Activated CD8-positive, alpha-beta memory T cell treated with anti-CD3 and anti-CD28 coated beads, Interleukin-2, amount 50 U/mL, for 1 hour (primary cell): ENCODE data around the gene VPS16.

ENCODE experiments used
- DNase-seq: peaks from one replicate; pipeline ENCODE4 v3.0.0-alpha.2; 2020; ENCODE audit errors: extremely low read depth

VPS16 gene

GRCh38 chr20:2840138-2840966 is at the start of gene VPS16, which contains the start of gene PCED1A:
Gene VPS16, plus strand, starts transcription at chr20:2840745. Its CDS starts 30 bp downstream, at chr20:2840775.
Gene PCED1A, minus strand, starts transcription at chr20:2840655. Its CDS starts 743 bp downstream, at chr20:2839912.
- DNase-seq = peak; percentile 59

- DNase-seq = no peak
Measured at GRCh38 chr20:2793471-2793870, 47.1 kb upstream of the VPS16 start.

GRCh38 chr20:2794202-2794748 is 46.3 kb upstream of the VPS16 start:
- DNase-seq = no peak

GRCh38 chr20:2794866-2795447 is 45.6 kb upstream of the VPS16 start:
- DNase-seq = no peak

GRCh38 chr20:2795451-2795850 is 45.1 kb upstream of the VPS16 start:
- no peak for DNase-seq

- no peak for DNase-seq
Measured at GRCh38 chr20:2796011-2796660, 44.4 kb upstream of the VPS16 start.

- no peak for DNase-seq
Measured at GRCh38 chr20:2797136-2797983, 43.2 kb upstream of the VPS16 start.

GRCh38 chr20:2798095-2798805 is 42.3 kb upstream of the VPS16 start:
- DNase-seq = no peak

- DNase-seq = no peak
Measured at GRCh38 chr20:2798814-2799213, 41.7 kb upstream of the VPS16 start.

GRCh38 chr20:2799271-2799670 is 41.3 kb upstream of the VPS16 start:
- no peak for DNase-seq

- no peak for DNase-seq
Measured at GRCh38 chr20:2799688-2800520, 40.6 kb upstream of the VPS16 start.

DNA sequence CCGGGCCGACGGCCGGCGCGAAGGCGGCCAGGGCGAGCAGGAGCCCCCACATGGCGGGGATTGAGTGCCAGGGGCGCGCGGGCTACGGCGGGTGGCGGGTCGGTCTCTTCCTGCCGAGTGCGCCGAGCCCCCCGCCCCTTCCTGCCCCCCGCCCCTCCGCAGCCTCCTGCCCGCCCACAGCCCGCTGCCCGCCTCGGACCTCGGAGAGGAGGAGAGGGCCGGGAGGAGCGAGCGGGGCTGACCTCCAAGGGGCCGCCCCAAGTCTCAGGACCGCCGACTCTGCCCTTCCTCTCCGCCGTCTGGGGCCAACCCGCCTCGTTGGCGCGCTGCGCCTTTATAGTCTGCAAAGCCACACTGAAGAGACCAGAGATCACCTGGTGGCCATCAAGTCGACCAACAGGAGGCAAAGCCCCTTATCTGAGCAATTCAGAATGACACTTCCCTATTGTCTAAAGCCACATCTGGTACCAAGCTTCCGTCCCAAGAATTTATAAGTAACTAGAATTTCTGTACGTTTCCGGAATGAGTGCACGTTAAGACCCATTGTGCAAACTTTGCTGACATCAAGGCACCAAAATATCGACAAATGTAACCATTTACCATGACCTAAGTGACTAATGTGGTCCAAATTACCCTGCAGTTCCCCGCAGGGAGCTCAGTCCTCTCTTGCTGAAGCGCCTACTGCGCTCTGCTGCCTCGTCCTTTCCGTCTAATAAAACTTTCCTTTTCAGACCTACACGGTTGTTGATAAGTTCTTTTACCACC is 39.8 kb upstream of the VPS16 start, which contains the start of gene CPXM1:
Gene CPXM1 (minus strand): TSS at position 107 of the 765 bp plus-strand sequence. CDS start 55 bp downstream, at position 52.
- no peak for DNase-seq

DNA sequence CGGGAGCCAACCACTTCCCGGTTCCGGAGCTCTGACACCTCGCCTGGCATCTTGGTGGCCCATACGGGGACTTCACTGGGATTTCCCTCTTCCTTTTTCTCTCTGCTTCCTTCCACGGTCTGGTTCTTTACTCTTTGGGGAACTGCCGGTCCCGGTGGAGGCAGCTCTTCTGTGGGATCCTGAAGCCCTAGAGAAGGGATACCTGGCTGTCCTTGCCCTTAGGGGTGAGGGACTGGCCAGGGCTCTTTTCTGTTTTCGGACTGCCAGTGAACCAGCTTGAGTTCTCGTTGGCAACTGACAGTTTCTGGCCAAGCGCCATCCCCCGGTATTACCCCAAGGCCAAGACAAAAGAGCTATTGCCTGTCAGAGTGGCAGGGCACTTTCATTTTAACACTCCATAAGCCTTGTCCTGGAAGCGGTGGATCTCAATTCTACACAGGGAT is 39.2 kb upstream of the VPS16 start:
- no peak for DNase-seq

GRCh38 chr20:2804041-2804828 is 36.3 kb upstream of the VPS16 start:
- DNase-seq = no peak

DNA sequence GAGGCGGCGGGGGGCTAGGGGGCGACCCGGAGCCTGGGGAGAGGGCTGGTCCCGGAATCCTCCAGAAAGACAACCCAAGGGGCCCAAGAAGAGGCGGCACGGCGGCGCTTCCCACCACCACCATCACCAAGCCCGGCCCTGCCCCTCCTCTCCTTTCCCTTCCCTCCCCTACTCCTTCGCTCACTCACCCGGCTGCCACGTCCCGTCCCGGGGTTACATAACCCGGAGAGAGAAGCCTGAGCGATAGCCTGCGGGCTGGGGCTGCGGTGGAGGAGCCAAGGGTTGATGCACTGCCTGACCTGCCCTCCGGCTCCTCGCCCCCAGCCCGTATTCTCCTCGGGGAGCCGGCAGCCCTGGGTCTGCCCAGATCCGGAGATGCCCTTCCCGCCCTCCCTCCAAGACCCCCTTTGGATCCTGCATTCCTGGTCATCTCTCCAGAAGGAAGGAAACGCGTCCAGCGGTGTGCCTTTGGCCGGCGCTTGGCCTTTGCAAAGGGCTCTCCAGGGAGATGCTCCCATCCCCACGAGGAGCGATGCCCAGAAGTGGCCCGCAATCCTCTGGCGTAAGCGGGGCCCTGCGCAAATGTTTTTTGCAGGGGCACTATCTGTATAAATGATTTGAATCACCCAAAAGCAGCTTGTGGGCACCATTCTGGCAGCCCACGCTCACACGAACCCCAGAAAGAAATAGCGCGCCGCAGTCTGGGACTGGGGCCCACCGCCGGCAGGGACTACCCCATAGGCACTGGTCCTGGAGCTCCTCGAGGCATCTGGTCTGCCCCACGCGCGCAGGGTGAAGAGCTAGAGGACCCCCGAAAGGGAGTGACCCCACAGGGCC is 35.5 kb upstream of the VPS16 start:
- DNase-seq = no peak

- no peak for DNase-seq
Measured at GRCh38 chr20:2805689-2806350, 34.7 kb upstream of the VPS16 start.

- DNase-seq = no peak
Measured at GRCh38 chr20:2806351-2806701, 34.2 kb upstream of the VPS16 start.
